GM12801 (cell line): Measurements from ENCODE around the gene ZNF778.

Source experiments
- TF ChIP-seq, protein P1 (sequence below): IDR thresholded peaks from one replicate; pipeline ENCODE4 v1.5.1; 2011; ENCODE audit warnings: control low read depth; ENCODE audit not compliant: insufficient read length; ENCODE audit errors: extremely low read depth

The ZNF778 gene

DNA sequence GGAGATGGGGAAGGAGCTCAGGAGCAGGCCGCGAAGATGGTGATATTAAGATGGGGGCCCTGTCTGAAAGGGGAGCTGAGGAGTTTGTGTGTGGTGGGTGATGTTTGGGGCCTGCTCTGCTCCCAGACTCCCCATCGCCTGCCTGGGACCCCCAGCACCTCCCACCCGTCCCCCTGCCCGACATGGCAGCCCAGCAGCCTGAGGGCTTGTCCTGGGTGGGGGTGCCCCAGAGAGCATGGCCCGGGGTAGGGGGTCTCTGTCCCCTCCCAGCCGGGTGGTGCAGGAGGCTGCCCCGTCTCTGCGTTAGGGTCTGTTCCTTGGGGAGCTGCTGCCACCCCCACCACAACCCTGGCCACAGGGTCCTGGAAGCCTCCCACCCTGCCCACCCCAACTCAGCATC is 40.8 kb upstream of the ZNF778 start:
- TF ChIP-seq, protein P1, sequence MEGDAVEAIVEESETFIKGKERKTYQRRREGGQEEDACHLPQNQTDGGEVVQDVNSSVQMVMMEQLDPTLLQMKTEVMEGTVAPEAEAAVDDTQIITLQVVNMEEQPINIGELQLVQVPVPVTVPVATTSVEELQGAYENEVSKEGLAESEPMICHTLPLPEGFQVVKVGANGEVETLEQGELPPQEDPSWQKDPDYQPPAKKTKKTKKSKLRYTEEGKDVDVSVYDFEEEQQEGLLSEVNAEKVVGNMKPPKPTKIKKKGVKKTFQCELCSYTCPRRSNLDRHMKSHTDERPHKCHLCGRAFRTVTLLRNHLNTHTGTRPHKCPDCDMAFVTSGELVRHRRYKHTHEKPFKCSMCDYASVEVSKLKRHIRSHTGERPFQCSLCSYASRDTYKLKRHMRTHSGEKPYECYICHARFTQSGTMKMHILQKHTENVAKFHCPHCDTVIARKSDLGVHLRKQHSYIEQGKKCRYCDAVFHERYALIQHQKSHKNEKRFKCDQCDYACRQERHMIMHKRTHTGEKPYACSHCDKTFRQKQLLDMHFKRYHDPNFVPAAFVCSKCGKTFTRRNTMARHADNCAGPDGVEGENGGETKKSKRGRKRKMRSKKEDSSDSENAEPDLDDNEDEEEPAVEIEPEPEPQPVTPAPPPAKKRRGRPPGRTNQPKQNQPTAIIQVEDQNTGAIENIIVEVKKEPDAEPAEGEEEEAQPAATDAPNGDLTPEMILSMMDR: no peak

DNA sequence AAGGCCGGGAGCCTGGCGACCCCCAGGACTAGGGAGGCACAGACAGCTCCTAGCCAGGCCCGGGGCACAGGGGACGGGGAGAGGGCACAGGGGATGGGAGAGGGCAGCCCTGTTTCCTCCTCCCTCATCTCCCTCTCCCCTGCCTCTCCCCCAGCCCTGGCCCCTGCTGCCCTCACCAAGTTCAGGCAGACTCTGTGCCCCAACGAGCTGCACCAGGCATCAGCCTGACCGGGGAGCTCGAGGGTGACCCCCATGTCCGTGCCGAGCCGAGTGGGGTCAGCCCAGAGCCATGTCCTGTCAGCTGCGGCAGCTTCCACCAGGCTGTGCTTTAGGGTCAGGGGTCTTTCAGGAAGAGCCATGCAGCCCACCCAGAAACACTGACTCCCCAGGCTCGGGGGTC is 40.0 kb upstream of the ZNF778 start:
- TF ChIP-seq, protein P1: no peak

DNA sequence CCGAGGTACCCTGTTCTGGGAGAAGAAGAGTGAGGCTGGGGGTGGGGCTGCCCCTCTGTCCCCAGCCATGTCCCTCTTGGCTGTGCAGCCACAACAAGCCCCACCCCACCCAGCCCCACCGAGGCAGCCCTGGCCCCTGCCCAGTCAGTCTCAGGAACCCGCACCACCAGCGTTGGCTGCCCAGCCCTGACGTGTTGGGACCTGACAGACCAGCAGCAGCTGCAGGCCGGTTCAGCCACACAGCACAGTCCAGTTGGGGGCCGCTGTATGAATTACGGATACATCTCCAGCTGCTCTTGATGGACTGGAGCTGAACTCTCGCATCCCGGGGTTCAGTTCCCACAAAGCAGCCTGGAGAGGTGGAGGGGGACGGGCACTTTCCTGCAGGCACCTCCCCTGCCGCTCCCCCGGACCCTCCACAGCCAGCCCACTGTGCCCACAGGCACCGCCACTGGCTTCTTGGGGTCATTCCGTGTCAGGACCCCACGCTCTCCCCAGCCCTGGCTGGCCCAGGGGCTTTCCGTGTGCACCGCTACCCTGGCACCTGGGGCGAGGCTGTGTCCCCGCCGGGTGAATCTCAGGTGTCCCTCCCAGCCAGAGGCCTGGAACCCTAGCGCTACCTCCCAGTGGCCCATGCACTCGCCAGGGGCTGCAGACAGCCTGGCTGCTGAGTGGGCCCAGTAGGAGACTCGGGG is 38.9 kb upstream of the ZNF778 start:
- TF ChIP-seq, protein P1: no peak

DNA sequence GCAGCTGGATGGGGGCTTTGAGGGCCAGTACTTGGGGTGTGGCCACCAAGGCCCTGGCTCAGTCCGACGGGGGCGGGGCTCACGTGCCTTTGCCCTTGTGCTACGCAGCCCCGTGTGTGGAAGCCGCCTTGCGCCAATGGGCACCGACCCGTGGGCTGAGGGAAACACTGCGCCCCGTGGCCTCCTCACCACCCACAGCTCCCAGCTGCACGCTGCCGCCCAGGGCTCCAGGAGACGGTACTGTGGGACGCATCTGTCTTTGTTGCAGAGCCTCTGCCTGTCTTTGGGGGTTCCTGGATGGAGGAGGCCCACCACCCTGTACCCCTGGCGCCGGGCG is 38.4 kb upstream of the ZNF778 start:
- TF ChIP-seq, protein P1: no peak

DNA sequence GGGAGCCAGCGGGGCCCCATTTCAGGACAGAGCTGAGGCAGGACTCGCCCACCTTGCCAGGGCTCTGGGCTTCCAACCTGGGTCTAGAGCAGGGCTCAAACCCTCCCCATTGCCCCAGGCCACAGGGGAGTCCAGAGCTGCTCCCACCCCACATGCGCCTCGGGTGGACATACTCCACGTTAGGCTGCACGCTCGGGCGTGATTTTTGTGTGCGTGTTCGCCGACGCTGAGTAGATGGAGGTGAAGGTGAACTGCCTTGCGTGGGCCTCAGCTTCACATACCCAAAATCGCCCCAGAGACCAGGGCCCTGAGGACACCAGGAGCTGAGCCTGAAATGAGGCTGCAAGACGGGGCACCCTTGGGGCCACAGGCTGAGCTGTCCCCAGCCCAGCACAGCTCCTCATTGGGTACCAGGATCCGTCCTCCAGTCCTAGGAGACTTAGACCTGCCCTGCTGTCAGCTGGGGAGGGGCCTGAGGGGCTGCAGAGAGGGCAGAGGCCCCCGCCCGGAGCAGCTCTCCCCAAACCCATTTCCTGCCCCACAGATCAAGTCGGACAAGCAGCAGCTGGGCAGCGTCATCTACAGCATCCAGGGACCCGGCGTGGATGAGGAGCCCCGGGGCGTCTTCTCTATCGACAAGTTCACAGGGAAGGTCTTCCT is 37.7 kb upstream of the ZNF778 start:
- TF ChIP-seq, protein P1: no peak

DNA sequence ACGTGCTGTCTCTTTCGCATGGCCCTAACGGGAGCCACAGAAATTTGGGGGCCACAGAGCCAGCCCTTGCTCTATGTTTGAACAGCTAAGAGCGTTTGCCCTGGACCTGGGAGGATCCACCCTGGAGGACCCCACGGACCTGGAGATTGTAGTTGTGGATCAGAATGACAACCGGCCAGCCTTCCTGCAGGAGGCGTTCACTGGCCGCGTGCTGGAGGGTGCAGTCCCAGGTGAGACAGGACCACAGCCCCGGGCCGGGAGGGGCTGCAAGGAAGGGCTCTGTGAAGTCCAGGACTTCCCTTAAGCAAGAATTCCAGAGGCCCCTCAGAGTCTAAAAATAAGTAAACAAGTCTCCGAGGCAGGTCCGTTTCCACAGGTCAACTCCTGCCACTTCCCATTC is 34.0 kb upstream of the ZNF778 start:
- TF ChIP-seq, protein P1: no peak

DNA sequence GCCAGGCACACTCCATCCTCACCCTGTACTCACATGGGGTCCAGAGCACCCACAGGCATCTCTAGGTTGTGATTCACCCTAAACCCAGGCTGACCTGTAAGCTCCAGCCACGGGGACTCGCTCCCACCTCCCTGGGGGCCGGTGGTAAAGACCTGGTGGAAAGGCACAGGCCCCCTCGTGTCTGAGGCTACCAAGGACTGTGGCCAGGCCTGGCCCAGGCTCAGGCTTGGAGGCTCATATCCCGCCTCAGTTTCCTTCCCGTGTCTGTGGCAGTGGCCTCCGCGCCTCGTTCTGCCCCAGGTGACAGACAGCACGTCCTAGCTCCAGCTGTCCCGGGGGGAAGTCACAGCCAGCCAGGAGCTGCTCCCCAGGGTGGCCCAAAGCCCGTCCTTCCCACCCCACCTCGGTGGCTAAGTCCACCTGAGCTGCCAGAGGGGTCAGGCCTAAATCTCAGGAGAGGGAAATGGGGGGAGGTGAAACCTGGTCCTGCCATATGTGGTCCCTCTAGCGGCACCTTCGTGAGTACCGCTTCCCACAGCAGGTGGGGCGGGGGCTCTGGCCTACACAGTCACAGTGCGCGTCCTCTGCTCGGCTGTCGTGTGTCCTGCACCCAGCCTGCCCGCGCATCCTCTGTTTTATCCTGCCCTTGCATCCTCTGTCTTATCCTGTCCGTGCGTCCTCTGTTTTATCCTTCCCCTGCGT is 33.4 kb upstream of the ZNF778 start:
- TF ChIP-seq, protein P1: no peak
